C4-2B (cell line): ENCODE data around the gene SPIC.

ENCODE experiments used
- H3K27ac ChIP-seq: fragments of 450-650 bp; 2 replicates; pipeline ENCODE4 v1.5.1; 2017
- CTCF ChIP-seq: fragments of 450-650 bp; conservative IDR thresholded peaks from 2 replicates; pipeline ENCODE4 v1.5.1; 2017; ENCODE audit warnings: mild to moderate bottlenecking
- ZFX ChIP-seq: fragments of 450-650 bp; IDR thresholded peaks from 2 replicates; pipeline ENCODE4 v1.6.1; 2017

The SPIC gene

GRCh38 chr12:101474711-101475386 is at the start of gene SPIC:
TSS of gene SPIC (plus strand) at chr12:101475336. CDS start at chr12:101476905, 1,569 bp downstream.
- H3K27ac ChIP-seq: peak within 1 kb of the TSS; percentile 73
- TF ChIP-seq ZFX (no peak), CTCF (no peak)

- no peak overlapping the region for H3K27ac ChIP-seq
- TF ChIP-seq ZFX (no peak), CTCF (no peak)
Observed at GRCh38 chr12:101430456-101430855, 44.7 kb upstream of the SPIC start.

GRCh38 chr12:101436136-101436535 is 39.0 kb upstream of the SPIC start:
- H3K27ac ChIP-seq: no peak overlapping the region

GRCh38 chr12:101439236-101439635 is 35.9 kb upstream of the SPIC start:
- H3K27ac ChIP-seq: no peak overlapping the region
- TF ChIP-seq ZFX (no peak), CTCF (no peak)

More at GRCh38 chr12:101436136-101436535, 39.0 kb upstream of the SPIC start:
- no peak for TF ChIP-seq CTCF
- no peak for TF ChIP-seq ZFX

- TF ChIP-seq CTCF (no peak), ZFX (no peak)
- H3K27ac ChIP-seq: no peak overlapping the region
Observed at GRCh38 chr12:101441461-101442224, 33.5 kb upstream of the SPIC start.

- H3K27ac ChIP-seq: no peak overlapping the region
- TF ChIP-seq ZFX (no peak), CTCF (no peak)
Observed at GRCh38 chr12:101455685-101456084, 19.5 kb upstream of the SPIC start.

GRCh38 chr12:101459642-101460346 is 15.3 kb upstream of the SPIC start:
- TF ChIP-seq ZFX: no peak
- no peak for TF ChIP-seq CTCF

More at GRCh38 chr12:101459642-101460346, 15.3 kb upstream of the SPIC start:
- peak overlapping the region; percentile 74 for H3K27ac ChIP-seq
